GM19397 (cell line): ENCODE data around the gene OR2T6.
"Not testable (repeated sequence)": the region's sequence is repeated elsewhere in the genome, so short reads cannot be mapped to it uniquely, and the experiment has no call there.

Source experiments
- ATAC-seq: cut with Tn5 transposase; IDR thresholded peaks from one replicate; pipeline ENCODE4 v1.9.1; 2021; ENCODE audit warnings: mild to moderate bottlenecking, moderate library complexity; ENCODE audit not compliant: unreplicated experiment

The OR2T6 gene

GRCh38 chr1:248432201-248432600 lies 56.7 kb downstream of the OR2T6 start:
- not testable (repeated sequence) for ATAC-seq

DNA sequence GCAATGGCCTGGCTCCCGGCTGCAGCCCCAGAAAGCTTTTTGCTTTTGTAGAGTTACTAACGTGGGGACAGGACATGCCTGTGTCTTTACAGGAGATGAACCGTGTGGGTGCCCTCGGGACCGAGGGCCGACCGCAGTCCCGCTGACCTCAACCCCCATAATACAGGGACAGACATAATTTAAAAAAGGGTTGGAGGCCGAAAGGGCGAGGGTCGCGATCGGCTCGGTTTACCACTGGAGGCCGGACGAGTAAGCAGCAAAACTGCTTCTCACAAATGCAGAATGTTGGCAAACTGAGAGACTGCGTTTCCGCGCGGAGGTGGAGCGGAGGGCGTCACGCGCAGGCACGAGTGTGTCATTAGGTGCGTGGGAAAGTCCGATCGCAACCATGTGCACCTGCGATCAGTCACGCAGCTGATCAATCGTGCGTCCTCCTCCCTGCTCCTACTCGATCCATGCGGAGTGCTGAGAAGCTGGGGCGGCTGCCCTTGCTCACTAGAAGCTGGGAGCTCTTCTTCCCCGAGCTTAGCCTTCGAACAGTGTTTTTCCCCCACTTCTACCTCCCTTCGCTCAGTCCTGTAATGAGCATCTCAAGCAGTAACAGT lies 58.4 kb downstream of the OR2T6 start:
- ATAC-seq: not testable (repeated sequence)

DNA sequence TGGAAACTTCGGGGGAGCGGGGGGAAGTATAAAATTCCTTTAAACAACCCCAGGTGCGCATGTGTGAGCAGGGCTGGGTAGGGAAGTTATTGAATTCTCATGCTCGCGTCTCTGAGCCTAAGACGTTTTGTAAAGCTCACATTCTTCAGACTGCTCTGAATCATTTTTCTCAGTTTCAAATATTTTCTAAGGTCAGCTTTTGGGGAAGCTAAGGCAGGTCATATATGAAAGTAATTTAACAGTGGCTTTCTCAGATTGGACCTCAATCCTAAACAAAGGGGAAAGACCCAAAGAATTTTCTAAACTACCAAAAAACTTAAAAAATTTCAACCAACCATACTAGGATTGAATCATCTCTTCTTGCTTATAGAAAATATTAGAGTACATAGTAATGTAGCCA lies 59.4 kb downstream of the OR2T6 start:
- not testable (repeated sequence) for ATAC-seq

- ATAC-seq: not testable (repeated sequence)
These were observed 60.8 kb downstream of the OR2T6 start for GRCh38 chr1:248436303-248436702.

DNA sequence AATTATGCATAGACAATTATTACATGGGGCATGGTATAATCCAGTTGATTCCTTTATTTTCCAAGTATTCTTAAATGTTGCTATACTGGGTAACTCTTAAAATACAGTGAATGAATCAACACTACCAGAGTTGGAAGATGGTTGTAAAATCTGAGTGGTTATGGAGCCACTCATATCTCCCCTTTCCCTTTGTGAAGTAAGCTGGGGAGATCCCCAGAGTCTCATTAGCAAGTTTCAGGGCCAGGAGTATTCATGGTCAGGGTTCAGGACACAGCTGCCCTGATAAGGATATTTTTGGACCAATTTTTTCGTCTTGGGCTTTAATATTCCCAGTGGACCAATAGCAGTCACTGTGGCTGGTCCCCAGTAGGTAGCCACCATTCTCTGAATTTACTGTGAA lies 63.1 kb downstream of the OR2T6 start:
- ATAC-seq: not testable (repeated sequence)

GRCh38 chr1:248439283-248439682 lies 63.7 kb downstream of the OR2T6 start:
- ATAC-seq: not testable (repeated sequence)
